AG04450 (cell line): ENCODE data around the gene TGFBR3. TPM values are rescaled to one million over a fixed set of nuclear protein-coding genes. Genes with fewer than 3 reads are reported as not detected.
"Not testable (repeated sequence)": the region's sequence is repeated elsewhere in the genome, so short reads cannot be mapped to it uniquely, and the experiment has no call there.

Experiments
- CTCF ChIA-PET: fragments of 300-600, 350-600 bp; formaldehyde crosslinking; extraction: SDS; loops from one replicate; lab custom pipeline; 2022; ENCODE audit warnings: antibody characterized with exemption, inconsistent platforms; lab: Charles Lee
- POLR2A ChIA-PET: fragments of 350-600 bp; formaldehyde crosslinking; extraction: SDS; loops from one replicate; lab custom pipeline; 2021; ENCODE audit warnings: antibody characterized with exemption, inconsistent platforms; lab: Yijun Ruan, JAX
- DNase-seq: peaks from one replicate; pipeline ENCODE4 v3.0.0-alpha.2; 2011; ENCODE audit warnings: low read depth, low spot score
- H3K27ac ChIP-seq: one replicate; pipeline ENCODE4 v1.5.1; 2012; ENCODE audit warnings: low read depth, low read length, control low read depth
- H3K27me3 ChIP-seq: one replicate; pipeline ENCODE4 v1.6.0; 2012; ENCODE audit warnings: low read length; ENCODE audit not compliant: control insufficient read depth, insufficient read depth
- H3K4me3 ChIP-seq: 2 replicates; pipeline ENCODE4 v1.5.1; 2011; ENCODE audit warnings: mild to moderate bottlenecking, low read depth, low read length, control low read depth
- H3K9me3 ChIP-seq: 2 replicates; pipeline ENCODE4 v1.5.1; 2012; ENCODE audit warnings: low read length; ENCODE audit not compliant: control insufficient read depth, insufficient read depth
- CTCF ChIP-seq: IDR thresholded peaks from 2 replicates; pipeline ENCODE4 v1.5.1; 2011; ENCODE audit warnings: low read depth, low read length, control low read depth, inconsistent platforms
- polyA plus RNA-seq: library from polyadenylated mRNA; depleted of rRNA; stranded (reverse); fragments of >200 nt; gene quantifications from 2 replicates; pipeline ENCODE4 v1.2.3, GENCODE V29; 2011

Gene TGFBR3
- polyA plus RNA-seq, 1 experiment, result 36.5 TPM

DNA sequence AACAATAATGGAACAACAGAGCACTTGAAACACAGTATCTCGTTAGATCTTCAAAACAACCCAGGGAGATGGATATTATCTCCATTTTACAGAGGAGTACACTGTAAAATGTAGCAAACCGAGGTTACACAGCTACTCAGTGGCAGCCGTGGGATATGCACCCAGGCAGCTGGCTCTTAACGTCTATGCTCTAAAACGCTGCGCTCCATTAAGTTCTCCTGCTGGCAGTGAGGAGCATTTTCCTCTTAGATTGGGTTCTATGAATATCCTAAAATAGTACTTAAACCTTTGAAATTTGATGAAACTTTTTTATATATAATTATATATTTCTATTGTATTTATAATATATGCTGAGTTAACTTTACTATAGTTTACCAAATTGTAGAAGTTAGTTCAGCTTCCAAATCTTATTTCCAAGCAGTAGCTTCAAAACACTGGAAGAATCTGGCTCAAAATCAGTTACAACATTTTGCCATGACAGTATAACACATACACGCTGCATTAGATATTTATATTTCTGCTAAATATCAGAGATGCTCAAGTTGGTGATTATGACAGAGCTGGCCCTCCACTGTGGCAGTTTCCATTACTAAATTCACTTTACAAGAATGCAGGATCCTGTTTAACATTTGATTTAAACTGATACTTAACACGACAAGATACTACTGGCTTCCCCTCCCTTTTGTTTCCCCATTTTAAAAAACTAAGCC lies 49.5 kb downstream of the TGFBR3 start:
- Histone ChIP-seq H3K27ac (no peak overlapping the region), H3K9me3 (no peaks in the 10 kb centered on the region), H3K4me3 (no peak overlapping the region), H3K27me3 (no peaks in the 10 kb centered on the region)
- DNase-seq, result no peak
- CTCF ChIA-PET, result interaction anchor here (0.6 kb wide), 1 partner anchor 246 kb away, joined by 4 read pairs; no protein-coding TSS in a partner anchor
- peak; percentile 23; the same call in 1 of the 2 replicates for TF ChIP-seq CTCF
- POLR2A ChIA-PET, result interaction anchor here (0.5 to 1.7 kb wide), 2 partner anchors 8 to 55 kb away, joined by 4 to 5 read pairs; no protein-coding TSS in a partner anchor

GRCh38 chr1:91835087-91835521 lies 50.8 kb downstream of the TGFBR3 start:
- Histone ChIP-seq H3K9me3 (no peaks in the 10 kb centered on the region), H3K4me3 (no peak overlapping the region), H3K27ac (no peak overlapping the region), H3K27me3 (no peaks in the 10 kb centered on the region)
- CTCF ChIA-PET, result interaction anchor here (0.6 kb wide), 1 partner anchor 10 kb away, joined by 4 read pairs; no protein-coding TSS in a partner anchor
- no peak for DNase-seq
- POLR2A ChIA-PET, result interaction anchor here (0.9 kb wide), 1 partner anchor 10 kb away, joined by 6 read pairs; no protein-coding TSS in a partner anchor
- no peak for TF ChIP-seq CTCF

DNA sequence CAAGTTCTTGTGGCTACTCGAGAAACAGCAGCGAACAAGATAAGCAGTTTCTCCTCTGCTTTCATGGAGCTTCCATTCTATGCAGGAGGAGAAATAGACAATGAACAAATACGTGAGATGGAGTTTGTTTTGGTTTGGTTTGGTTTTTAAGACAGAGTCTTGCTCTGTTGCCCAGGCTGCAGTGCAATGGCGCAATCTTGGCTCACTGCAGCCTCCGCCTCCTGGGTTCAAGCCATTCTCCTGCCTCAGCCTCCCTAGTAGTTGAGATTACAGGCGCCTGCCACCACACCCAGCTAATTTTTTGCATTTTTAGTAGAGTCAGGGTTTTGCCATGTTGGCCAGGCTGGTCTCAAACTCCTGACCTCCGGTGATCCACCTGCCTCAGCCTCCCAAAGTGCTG lies 51.4 kb downstream of the TGFBR3 start:
- H3K27me3 ChIP-seq, CTCF ChIA-PET, H3K9me3 ChIP-seq, H3K4me3 ChIP-seq, H3K27ac ChIP-seq, DNase-seq: not testable (repeated sequence)
- POLR2A ChIA-PET, result interaction anchor here (0.9 kb wide), 1 partner anchor 10 kb away, joined by 6 read pairs; no protein-coding TSS in a partner anchor

- no peak for TF ChIP-seq CTCF
- H3K27me3 ChIP-seq, result no peaks in the 10 kb centered on the region
- no peaks in the 10 kb centered on the region for H3K9me3 ChIP-seq
- DNase-seq, result no peak
- H3K27ac ChIP-seq, result no peak overlapping the region
- ChIA-PET POLR2A (no interaction called here), CTCF (interaction anchor here (0.7 kb wide), 1 partner anchor 52 kb away, joined by 4 read pairs; no protein-coding TSS in a partner anchor)
- H3K4me3 ChIP-seq, result no peak overlapping the region
Observed at GRCh38 chr1:91833946-91834345, 52.0 kb downstream of the TGFBR3 start.

- no peaks in the 10 kb centered on the region for H3K27me3 ChIP-seq
- no peak overlapping the region for H3K4me3 ChIP-seq
- no peak overlapping the region for H3K27ac ChIP-seq
- no peak for DNase-seq
- no peak for TF ChIP-seq CTCF
- H3K9me3 ChIP-seq, result no peaks in the 10 kb centered on the region
- ChIA-PET CTCF (interaction anchor here (0.6 to 2.3 kb wide), 11 partner anchors 12 to 318 kb away, joined by 3 to 30 read pairs (median 5); no protein-coding TSS in a partner anchor), POLR2A (interaction anchor here (0.7 to 1.2 kb wide), 2 partner anchors 14 to 86 kb away, joined by 3 read pairs; no protein-coding TSS in a partner anchor)
Observed at GRCh38 chr1:91831132-91831930, 54.6 kb downstream of the TGFBR3 start.
